HG02938 (cell line): ENCODE measurements around the gene THADA.
"Not testable (repeated sequence)": the region's sequence is repeated elsewhere in the genome, so short reads cannot be mapped to it uniquely, and the experiment has no call there.

Experiments
- ATAC-seq: cut with Tn5 transposase; IDR thresholded peaks from one replicate; pipeline ENCODE4 v1.9.1; 2021; ENCODE audit warnings: mild to moderate bottlenecking, moderate library complexity; ENCODE audit not compliant: unreplicated experiment

THADA gene

GRCh38 chr2:43284967-43285366, 310.9 kb downstream of the THADA start:
- ATAC-seq: no peak

DNA sequence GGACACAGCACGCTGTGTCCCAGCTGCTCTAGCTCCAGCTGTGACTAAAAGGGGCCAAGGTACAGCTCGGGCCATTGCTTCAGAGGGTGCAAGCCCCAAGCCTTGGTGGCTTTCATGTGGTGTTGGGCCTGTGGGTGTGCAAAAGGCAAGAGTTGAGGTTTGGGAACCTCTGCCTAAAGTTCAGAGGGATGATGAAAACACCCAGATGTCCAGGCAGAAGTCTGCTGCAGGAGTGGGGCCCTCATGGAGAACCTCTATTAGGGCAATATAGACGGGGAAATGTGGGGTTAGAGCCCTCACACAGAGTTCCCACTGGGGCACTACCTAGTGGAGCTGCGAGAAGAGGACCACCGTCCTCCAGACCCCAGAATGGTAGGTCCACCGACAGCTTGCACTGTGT, 311.5 kb downstream of the THADA start:
- ATAC-seq: not testable (repeated sequence)

GRCh38 chr2:43280994-43281393, 314.8 kb downstream of the THADA start:
- no peak for ATAC-seq

DNA sequence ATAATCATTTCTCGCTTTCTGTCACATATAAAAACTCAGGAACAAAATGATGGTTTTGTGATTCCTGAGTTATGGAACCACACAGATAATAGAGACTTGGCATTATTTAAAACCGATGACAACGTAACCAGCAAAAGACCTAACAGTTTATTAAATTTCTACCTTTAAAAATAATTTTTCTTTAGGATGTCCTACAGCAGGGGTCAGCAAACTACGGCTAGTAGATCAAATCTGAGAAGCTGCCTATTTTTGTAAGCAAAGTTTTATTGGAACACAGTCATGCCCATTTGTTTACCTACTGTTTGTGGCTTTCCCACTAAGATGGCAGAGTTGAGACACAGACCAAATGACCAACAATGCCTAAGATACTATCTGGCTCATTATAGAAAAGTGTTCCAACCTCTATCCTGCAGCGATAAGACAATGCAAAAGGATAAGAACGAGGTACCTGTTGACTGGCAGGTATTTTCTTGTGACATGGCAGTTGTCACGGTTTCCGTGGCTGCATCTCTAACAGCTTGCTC, 316.5 kb downstream of the THADA start:
- ATAC-seq: no peak

GRCh38 chr2:43278564-43279220, 317.1 kb downstream of the THADA start:
- ATAC-seq: no peak

GRCh38 chr2:43276962-43277391, 318.9 kb downstream of the THADA start:
- no peak for ATAC-seq

GRCh38 chr2:43276266-43276941, 319.4 kb downstream of the THADA start:
- ATAC-seq: no peak

- no peak for ATAC-seq
Observed at GRCh38 chr2:43274721-43275120, 321.1 kb downstream of the THADA start.

- ATAC-seq: no peak
Observed at GRCh38 chr2:43274055-43274454, 321.8 kb downstream of the THADA start.

DNA sequence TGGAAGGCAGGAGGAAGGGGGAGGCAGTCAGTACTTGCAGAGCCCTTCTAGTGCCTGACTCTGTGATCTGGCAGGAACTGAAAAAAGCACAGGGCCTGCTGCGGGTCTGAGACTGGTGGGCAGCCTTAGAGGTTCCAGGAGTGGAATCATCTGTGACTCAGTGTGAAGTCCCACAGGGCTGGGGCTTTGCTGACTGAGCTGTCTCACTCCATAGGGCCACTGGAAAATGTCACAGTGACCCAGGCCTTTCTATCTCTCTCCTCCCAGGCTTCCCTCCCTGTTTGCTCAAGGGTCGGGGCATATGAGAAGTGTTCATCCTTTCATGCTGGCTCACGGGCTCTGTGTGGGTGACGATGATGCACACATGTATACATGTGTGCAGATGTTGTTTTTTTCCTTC, 322.3 kb downstream of the THADA start:
- no peak for ATAC-seq

DNA sequence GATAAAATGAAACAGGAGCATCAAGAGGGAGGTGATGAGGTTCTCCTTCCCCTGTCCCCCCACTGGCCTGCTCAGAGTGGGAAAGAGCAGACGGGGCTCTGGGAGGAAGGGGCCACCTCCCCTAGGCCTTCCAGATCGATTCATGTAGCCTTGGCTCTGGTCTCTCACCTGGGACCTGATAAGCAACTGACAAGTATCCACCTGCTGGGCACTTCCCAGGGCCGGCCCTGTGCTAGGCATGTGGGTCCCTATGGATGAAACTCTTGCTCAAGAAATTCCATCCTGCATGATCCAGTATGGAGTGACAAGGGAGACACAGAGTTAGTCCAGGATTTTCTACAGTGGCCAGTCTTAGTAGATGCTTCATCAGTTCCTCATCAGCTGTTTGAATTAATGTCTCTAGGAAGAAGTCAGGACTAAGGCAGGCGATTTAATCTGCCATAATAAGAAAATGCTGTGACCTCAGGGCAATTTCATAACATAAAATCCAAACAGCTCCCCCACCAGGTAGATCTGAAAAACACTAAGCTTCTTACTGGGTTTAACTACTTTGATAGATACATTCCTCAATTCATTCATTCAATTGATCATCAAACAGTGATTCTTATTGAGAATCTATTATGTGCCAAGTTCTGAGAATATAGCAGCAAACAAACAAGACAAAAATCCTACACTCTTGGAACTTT, 324.8 kb downstream of the THADA start:
- ATAC-seq: no peak

DNA sequence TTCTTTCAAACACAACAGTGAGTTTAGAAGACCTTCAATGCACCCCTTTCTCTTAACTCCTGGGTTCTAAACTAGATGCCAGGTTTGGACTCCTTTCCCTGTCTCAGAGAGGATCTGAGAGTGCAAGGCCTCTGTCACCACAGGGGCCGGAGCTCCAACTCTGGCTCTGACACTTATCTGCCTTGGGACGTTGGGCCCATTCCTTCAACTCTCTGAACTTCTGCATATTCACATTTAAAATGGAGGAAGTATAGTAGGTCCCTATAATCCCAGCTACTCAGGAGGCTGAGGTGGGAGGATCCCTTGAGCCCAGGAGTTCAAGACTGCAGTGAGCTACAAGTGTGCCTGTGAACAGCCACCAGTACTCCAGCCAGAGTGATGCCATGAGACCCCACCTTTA, 325.4 kb downstream of the THADA start:
- ATAC-seq: no peak

DNA sequence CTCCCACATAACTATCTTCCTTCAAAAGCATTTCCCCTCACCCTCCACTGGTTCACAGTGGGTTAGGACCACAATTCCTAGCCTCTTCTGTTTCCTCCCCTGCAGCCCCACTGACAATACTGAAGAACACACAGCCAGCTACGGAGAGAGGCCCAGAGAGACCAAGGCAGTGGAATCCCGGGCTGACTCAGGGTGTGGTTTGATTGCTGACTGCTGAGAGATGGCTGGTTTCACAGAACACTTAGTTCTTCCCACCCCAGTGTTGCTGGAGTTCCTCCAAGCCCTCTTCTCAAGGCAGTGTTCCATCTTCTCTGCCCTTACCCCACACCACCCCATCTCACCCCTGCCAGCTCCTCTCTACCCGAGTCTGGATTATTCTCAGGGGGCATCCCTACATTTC, 326.1 kb downstream of the THADA start:
- no peak for ATAC-seq

- no peak for ATAC-seq
Observed at GRCh38 chr2:43269074-43269572, 326.7 kb downstream of the THADA start.

DNA sequence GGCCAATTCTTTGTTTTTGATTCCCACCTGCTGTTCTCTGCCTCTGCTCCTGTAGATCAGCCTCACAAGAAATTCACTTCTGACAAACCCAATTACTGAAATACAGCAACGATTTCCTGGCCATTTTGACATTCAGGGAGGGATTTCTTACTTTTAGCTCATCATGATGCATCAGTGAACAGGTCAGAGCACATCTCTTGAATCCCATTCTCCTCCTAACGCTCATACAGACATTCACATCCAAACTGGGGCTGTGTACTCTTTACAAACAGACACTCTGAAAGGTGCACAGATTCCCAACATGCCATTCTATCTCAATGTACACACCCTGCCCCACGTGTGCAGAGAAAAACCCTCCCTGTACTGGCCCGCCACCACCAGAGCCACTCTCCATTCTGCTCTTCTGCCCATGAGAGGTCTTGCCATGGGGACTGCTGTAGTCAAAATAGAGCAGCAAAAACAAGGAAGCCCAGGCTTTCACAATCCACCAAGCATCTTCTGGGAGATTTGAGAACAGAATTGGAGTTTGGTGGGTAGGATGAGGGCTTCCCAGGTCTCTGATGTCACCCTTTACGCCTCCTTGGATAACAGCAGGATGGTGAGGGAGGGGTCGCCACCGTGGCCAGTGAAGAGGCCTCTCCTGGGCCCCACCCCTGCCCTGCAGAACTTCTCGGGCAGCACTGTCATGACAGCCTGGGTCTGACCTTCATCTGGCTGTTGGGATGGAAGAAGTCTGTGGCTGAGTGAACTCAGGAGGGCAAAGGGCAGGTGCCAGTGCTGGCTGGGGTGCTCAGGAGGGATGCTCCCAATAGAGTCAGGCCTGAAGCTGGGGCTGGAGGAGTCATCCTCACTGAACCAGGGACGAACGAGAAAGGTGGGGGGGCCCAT, 327.5 kb downstream of the THADA start:
- ATAC-seq: no peak

DNA sequence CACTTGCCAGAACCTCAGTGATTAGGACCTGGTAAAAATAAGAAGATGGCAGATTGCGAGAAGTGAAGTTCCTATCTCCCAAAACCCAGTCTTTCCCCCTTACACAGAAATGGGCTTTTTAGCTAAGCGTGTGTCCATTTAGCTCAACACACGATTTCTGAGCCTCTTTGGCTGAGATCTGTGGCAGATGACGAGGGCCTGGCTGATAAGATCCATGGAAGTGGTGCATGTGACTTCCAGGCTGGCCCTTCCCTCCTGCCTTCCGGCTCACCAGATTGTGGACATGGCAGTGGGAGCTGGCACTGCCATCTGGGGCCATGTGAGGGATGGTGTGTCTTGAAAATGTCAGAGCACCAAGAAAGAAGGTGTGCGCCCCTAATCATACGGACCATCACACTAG, 328.5 kb downstream of the THADA start:
- ATAC-seq: no peak

DNA sequence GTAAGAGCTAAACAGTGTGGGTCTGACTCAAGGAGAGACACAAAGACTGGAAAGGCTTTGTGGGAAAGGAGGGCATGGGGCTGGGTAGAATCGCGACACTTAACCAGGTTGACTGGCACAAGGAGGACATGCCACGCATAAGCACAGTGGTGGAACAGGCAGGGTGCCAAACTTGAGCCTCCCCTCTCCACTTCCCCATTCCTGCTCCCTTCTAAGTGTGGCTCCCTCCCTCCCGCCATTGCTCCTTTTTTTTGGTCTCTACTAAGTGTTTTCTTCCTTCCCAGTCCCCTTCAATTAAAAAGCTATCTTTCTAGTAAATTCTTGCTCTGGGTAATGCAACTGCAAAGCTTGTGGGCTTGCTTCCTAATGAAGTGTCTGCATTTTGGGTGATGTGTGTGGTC, 329.1 kb downstream of the THADA start:
- no peak for ATAC-seq

GRCh38 chr2:43265421-43265820, 330.4 kb downstream of the THADA start:
- no peak for ATAC-seq

GRCh38 chr2:43265001-43265400, 330.8 kb downstream of the THADA start:
- no peak for ATAC-seq

GRCh38 chr2:43262951-43263350, 332.9 kb downstream of the THADA start:
- ATAC-seq: no peak

DNA sequence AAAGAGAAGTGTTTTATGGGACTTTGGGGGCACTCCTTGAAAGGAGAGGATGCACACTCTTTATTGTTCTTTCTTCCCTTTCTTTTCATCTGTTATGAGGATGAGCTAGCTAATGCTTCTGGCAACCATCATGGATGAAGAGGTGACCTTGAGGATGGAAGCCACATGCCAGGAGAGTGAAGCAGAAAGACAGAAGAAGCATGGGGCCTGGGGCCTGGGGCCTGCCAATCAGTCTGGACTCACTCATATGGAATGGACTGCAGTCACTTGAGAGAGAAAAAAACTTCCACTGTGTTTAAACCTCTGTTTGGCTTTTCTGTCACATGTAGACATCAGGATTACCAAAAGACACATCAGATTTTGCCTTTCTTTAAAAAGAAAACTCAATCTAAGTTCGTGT, 333.6 kb downstream of the THADA start:
- no peak for ATAC-seq
